Esophagus muscularis mucosa (tissue), 4 donors: ENCODE results near the gene OXT. TPM values are rescaled to one million over a fixed set of nuclear protein-coding genes. Genes with fewer than 3 reads are reported as not detected.

Experiments
- DNase-seq: peaks from one replicate; pipeline ENCODE4 v3.0.0-alpha.2; 2017; ENCODE audit errors: extremely low spot score
- H3K27ac ChIP-seq, 4 donors: fragments of 200-600 bp; sonication (generic); replicated peaks in 1 of 4; 1 replicate in 3 of 4; 2 replicates in 1 of 4; pipeline ENCODE4 v1.5.1; 2016 to 2019; ENCODE audit warnings: mild to moderate bottlenecking in 1 of 4
- H3K27me3 ChIP-seq, 4 donors: fragments of 200-600 bp; sonication (generic); one replicate each; pipeline versions ENCODE4 v1.5.1 to v1.6.0; 2016 to 2019
- H3K36me3 ChIP-seq, 4 donors: fragments of 200-600 bp; sonication (generic); one replicate each; pipeline ENCODE4 v1.5.1; 2016 to 2019
- H3K4me1 ChIP-seq, 4 donors: fragments of 200-600 bp; sonication (generic); one replicate each; pipeline ENCODE4 v1.5.1; 2016 to 2019
- H3K4me3 ChIP-seq, 4 donors: fragments of 200-600 bp; sonication (generic); 1 replicate in 2 of 4; 2 replicates in 2 of 4; pipeline ENCODE4 v1.5.1; 2016 to 2019; ENCODE audit warnings: mild to moderate bottlenecking in 4 of 4, moderate library complexity in 1 of 4
- H3K9me3 ChIP-seq, 4 donors: fragments of 200-600 bp; sonication (generic); 1 replicate in 3 of 4; 2 replicates in 1 of 4; pipeline ENCODE4 v1.5.1; 2016 to 2019
- EP300 ChIP-seq: sonication (generic); formaldehyde crosslinking; IDR thresholded peaks from one replicate; pipeline ENCODE4 v1.6.1; 2017; ENCODE audit warnings: antibody characterized with exemption
- POLR2A ChIP-seq: fragments of 450-650 bp; IDR thresholded peaks from one replicate; pipeline ENCODE4 v1.6.1; 2017; ENCODE audit warnings: antibody characterized with exemption, moderate library complexity, mild to moderate bottlenecking, low read depth
- POLR2AphosphoS5 ChIP-seq, 2 donors: sonication (generic); formaldehyde crosslinking; IDR thresholded peaks; one replicate each; pipeline ENCODE4 v1.6.1; 2017; ENCODE audit warnings: antibody characterized with exemption in 2 of 2
- WGBS: methylation state at CpG from one replicate; pipeline ENCODE4 v1.1.5; 2018; 5-methylcytosine and 5-hydroxymethylcytosine counted together
- intact Hi-C: fragments of 100-400 bp; cut with DNase I; formaldehyde crosslinking; loops from one replicate; pipeline ENCODE4 v1.15.1; 2023
- total RNA-seq, 4 donors: library from RNA; depleted of rRNA; stranded (reverse); fragments of >200 nt; gene quantifications; one replicate each; pipeline versions ENCODE4 v1.1.0 to v1.2.1, GENCODE V29; 2016
- TF ChIP-seq, protein P1 (sequence below), 3 experiments: fragments of 200-600 bp in 2 of 3; fragments of 450-650 bp in 1 of 3; sonication (generic) in 2 of 3; IDR thresholded peaks; one replicate each; pipeline ENCODE4 v1.5.1; 2017 to 2019; ENCODE audit warnings: antibody characterized with exemption in 3 of 3, mild to moderate bottlenecking in 2 of 3, moderate library complexity in 1 of 3

OXT gene
- total RNA-seq, 4 donors from 2014 or later: not detected

DNA sequence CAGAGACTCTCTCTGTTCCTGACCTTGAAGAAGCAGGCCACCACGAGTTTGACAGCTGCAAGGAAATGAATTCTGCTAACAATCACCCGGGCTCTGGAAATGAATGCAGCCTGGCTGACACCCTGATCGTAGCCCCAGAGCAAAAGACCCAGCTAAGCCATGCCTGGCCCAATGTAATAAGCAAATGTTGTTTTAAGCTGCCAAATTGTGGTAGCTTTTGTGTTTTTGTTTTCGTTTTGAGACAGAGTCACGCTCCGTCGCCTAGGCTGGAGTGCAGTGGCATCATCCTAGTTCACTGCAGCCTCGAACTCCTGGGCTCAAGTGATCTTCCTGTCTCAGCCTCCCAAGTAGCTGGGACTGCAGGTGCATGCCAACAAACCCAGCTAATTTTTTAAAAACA lies 3.3 kb upstream of the OXT start:
- Histone ChIP-seq H3K9me3 (no peaks in the 10 kb centered on the region), H3K27me3 (peaks cover 0 to 36% (median 13%) of the 10 kb centered on the region in 4 donors), H3K4me1 (peaks cover 7 to 16% (median 14%) of the 10 kb centered on the region in 4 donors), H3K4me3 (no peak overlapping the region), H3K27ac (no peak overlapping the region), H3K36me3 (no peaks in the 10 kb centered on the region)
- intact Hi-C loops: no loop called here
- no peak for DNase-seq
- TF ChIP-seq, protein P1, sequence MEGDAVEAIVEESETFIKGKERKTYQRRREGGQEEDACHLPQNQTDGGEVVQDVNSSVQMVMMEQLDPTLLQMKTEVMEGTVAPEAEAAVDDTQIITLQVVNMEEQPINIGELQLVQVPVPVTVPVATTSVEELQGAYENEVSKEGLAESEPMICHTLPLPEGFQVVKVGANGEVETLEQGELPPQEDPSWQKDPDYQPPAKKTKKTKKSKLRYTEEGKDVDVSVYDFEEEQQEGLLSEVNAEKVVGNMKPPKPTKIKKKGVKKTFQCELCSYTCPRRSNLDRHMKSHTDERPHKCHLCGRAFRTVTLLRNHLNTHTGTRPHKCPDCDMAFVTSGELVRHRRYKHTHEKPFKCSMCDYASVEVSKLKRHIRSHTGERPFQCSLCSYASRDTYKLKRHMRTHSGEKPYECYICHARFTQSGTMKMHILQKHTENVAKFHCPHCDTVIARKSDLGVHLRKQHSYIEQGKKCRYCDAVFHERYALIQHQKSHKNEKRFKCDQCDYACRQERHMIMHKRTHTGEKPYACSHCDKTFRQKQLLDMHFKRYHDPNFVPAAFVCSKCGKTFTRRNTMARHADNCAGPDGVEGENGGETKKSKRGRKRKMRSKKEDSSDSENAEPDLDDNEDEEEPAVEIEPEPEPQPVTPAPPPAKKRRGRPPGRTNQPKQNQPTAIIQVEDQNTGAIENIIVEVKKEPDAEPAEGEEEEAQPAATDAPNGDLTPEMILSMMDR (IDR thresholded peaks at IDR 0.05): no peak
- TF ChIP-seq POLR2AphosphoS5 (IDR thresholded peaks at IDR 0.05) (no peak), POLR2A (no peak), EP300 (no peak)
- WGBS: 69% methylated on average over 7 of the region's 8 CpGs

DNA sequence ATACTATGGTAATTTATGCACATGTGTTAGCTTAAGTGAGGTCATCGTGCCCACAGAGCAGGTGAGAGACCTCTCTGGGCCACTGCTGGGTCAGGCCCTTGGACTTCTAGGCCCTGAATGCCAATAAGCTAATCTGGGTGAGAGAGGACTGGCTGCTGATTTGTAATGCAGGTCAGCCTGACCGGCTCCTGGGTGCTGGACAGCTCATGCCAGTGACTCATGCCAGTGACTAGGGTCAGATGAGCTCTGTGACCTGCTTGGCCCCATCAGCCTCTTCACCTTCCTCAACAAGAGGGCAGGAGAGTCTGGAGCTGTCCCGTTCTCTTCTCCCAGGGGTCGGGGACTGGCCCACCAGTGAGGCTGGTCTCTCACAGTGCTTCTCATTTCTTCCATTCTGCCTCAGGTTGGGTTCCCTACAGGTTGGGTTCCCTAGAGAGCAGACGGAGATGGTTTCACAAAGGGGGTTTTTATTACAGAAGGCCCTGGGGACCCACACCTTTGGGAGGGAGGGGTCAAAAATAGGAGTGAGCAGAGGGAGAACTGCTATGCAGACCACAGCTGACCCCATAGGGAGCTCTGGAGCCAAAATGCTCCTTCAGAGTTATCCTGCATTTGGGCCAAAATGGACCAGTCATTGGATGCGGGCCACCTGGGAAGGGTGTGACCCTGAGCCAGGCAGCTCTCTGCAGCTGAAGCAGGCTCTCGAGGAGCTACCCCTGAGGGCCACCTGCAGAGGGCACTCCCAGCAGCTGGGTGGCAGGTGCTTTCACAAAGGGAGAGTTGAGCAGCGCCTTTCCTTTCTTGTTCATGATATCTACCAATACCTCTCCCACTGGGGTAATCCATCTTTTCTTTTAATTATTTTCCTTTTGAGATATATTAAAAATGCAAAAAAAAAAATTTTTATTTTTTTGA lies 2.2 kb upstream of the OXT start:
- peaks cover 7 to 16% (median 14%) of the 10 kb centered on the region in 4 donors for H3K4me1 ChIP-seq
- no peak overlapping the region for H3K4me3 ChIP-seq
- H3K27me3 ChIP-seq: peaks cover 0 to 46% (median 13%) of the 10 kb centered on the region in 4 donors
- no peak for TF ChIP-seq EP300
- TF ChIP-seq, protein P1 (IDR thresholded peaks at IDR 0.05): no peak
- TF ChIP-seq POLR2A: no peak
- no peak for TF ChIP-seq POLR2AphosphoS5 (IDR thresholded peaks at IDR 0.05)
- H3K36me3 ChIP-seq: no peaks in the 10 kb centered on the region
- H3K9me3 ChIP-seq: no peaks in the 10 kb centered on the region
- no peak for DNase-seq
- WGBS: 79% methylated on average over 7 of the region's 8 CpGs
- intact Hi-C loops: no loop called here
- H3K27ac ChIP-seq: no peak overlapping the region

DNA sequence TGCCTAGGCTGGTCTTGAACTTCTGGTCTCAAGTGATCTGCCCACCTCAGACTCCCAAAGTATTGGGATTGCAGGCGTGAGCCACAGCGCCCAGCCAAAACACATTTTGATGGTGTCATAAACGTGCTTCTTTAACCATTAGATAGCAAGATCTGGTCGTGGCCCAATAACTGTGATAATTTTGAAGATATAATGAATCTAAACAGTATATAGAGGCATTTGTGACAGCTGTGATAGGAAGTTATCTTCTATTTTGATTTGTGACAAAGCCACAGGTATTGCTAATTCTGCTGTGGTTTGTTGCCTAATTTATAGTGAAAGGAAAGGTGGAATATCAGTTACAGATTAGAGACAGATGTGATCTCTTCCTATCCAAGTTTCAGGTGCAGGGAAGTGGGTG lies 695 bp upstream of the OXT start:
- Histone ChIP-seq H3K27me3 (peaks cover 0 to 55% (median 13%) of the 10 kb centered on the region in 4 donors), H3K9me3 (no peaks in the 10 kb centered on the region), H3K4me1 (peaks cover 7 to 16% (median 14%) of the 10 kb centered on the region in 4 donors), H3K36me3 (no peaks in the 10 kb centered on the region), H3K4me3 (no peak overlapping the region), H3K27ac (no peak overlapping the region)
- TF ChIP-seq, protein P1 (IDR thresholded peaks at IDR 0.05): no peak
- TF ChIP-seq EP300 (no peak), POLR2A (no peak), POLR2AphosphoS5 (IDR thresholded peaks at IDR 0.05) (no peak)
- DNase-seq: no peak
- intact Hi-C loops: no loop called here
- 85% methylated on average over 4 of the region's 4 CpGs for WGBS

DNA sequence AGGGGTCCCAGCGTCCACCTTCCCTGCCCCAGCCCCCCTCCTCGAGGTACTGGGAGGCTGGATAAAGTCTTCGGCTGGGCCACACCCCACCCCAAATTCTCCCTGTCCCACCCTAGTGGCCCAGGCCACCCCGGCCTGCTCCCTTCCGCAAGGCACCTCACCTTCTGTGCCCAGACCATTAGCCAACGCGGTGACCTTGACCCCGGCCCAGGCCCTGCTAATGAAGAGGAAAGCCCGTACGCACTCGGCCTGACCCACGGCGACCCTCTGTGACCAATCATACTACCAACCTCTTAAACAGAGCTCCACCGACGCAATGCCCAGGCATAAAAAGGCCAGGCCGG lies 182 bp upstream of the OXT start:
- 82% methylated on average over 15 of the region's 16 CpGs for WGBS
- H3K27ac ChIP-seq: no peak overlapping the region
- peak overlapping the region; percentile 54 to 68 (median 56) for H3K4me3 ChIP-seq
- H3K4me1 ChIP-seq: peaks cover 7 to 16% (median 14%) of the 10 kb centered on the region in 4 donors
- DNase-seq: no peak
- H3K27me3 ChIP-seq: peaks cover 0 to 60% (median 13%) of the 10 kb centered on the region in 4 donors
- no peak for TF ChIP-seq POLR2A
- TF ChIP-seq POLR2AphosphoS5 (IDR thresholded peaks at IDR 0.05): no peak
- TF ChIP-seq, protein P1 (IDR thresholded peaks at IDR 0.05): no peak
- no peak for TF ChIP-seq EP300
- intact Hi-C loops: no loop called here
- H3K9me3 ChIP-seq: no peaks in the 10 kb centered on the region
- no peaks in the 10 kb centered on the region for H3K36me3 ChIP-seq
